NCI-H2196 treated with DMSO at 0.1 percent for 48 hours (cell line): ENCODE results near the gene TIAL1.
"Not testable (repeated sequence)": the region's sequence is repeated elsewhere in the genome, so short reads cannot be mapped to it uniquely, and the experiment has no call there.

Experiments
- DNase-seq: peaks from one replicate; lab custom pipeline; 2025; ENCODE audit not compliant: unreplicated experiment; lab: John Stamatoyannopoulos, UW

Gene TIAL1

GRCh38 chr10:119532251-119532650, 64.5 kb downstream of the TIAL1 start:
- DNase-seq = not testable (repeated sequence)

- no peak for DNase-seq
These were observed 65.7 kb downstream of the TIAL1 start for GRCh38 chr10:119531067-119531466.

- not testable (repeated sequence) for DNase-seq
These were observed 68.0 kb downstream of the TIAL1 start for GRCh38 chr10:119528663-119529237.

GRCh38 chr10:119526621-119527592, 69.9 kb downstream of the TIAL1 start:
- no peak for DNase-seq

GRCh38 chr10:119526149-119526548, 70.6 kb downstream of the TIAL1 start:
- no peak for DNase-seq

- no peak for DNase-seq
These were observed 71.6 kb downstream of the TIAL1 start for GRCh38 chr10:119525116-119525515.

GRCh38 chr10:119524720-119525070, 72.1 kb downstream of the TIAL1 start:
- DNase-seq = no peak

- DNase-seq = no peak
These were observed 72.7 kb downstream of the TIAL1 start for GRCh38 chr10:119523895-119524719.
